ENCODE measurements around the gene SUGCT.

DNA sequence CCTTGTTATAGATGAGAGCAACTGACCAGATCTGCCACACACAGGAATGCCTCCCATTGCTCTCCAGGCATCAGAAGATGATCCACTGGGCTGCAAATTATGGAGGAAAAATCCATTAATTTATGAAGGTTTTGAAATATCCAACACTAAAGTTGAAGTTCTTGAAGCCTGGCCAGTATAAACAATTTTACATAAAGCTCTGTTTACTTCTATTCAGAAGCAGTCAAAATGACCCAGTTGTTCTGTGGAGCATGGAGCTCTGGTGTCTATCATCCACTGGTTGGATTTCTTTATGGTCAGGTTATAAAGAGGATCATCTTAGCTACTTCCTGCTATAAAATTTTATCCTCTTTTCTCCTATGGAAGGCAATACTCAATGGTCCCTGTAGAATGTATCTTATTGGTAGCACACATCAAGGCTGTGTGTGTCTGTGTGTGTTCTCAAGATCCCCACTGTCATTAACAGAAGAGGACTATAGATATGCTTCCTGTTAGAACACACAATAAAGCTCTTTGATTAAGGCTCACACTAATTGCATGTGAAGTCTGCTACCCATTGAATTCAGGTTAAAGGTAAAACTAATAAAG is 747.4 kb downstream of the SUGCT start:
- TF ChIP-seq POLR2AphosphoS5 (IDR thresholded peaks at IDR 0.05; ENCODE audit: low read depth) (no peak), SPI1 (IDR thresholded peaks at IDR 0.05; ENCODE audit: borderline replicate concordance, low read depth) (no peak)
- TF ChIP-seq, protein P1, sequence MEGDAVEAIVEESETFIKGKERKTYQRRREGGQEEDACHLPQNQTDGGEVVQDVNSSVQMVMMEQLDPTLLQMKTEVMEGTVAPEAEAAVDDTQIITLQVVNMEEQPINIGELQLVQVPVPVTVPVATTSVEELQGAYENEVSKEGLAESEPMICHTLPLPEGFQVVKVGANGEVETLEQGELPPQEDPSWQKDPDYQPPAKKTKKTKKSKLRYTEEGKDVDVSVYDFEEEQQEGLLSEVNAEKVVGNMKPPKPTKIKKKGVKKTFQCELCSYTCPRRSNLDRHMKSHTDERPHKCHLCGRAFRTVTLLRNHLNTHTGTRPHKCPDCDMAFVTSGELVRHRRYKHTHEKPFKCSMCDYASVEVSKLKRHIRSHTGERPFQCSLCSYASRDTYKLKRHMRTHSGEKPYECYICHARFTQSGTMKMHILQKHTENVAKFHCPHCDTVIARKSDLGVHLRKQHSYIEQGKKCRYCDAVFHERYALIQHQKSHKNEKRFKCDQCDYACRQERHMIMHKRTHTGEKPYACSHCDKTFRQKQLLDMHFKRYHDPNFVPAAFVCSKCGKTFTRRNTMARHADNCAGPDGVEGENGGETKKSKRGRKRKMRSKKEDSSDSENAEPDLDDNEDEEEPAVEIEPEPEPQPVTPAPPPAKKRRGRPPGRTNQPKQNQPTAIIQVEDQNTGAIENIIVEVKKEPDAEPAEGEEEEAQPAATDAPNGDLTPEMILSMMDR (IDR thresholded peaks at IDR 0.05; ENCODE audit: insufficient read depth, low read length) = no peak
